Measurements from ENCODE around the gene CLSTN2.

Gene CLSTN2

GRCh38 chr3:140602781-140603180 is 667.8 kb downstream of the CLSTN2 start:
- no peak overlapping the region for H2AFZ ChIP-seq (ENCODE audit: insufficient read depth, low read length, poor library complexity)
- no peak overlapping the region for H3K4me2 ChIP-seq (ENCODE audit: low read length)
- no CpG with 5 or more reads among the region's 2 CpGs for WGBS (ENCODE audit: extremely low coverage, insufficient coverage, insufficient read length)
- H4K8ac ChIP-seq (ENCODE audit: low read depth, low read length): no peak overlapping the region
- no peak overlapping the region for H3K18ac ChIP-seq (ENCODE audit: low read length)
- H4K91ac ChIP-seq (ENCODE audit: low read depth, low read length): no peak overlapping the region
- DNase-seq: no peak
- peaks cover 1% of the 10 kb centered on the region for H3K9me3 ChIP-seq (ENCODE audit: insufficient read depth, low read depth, low read length)
- no peak overlapping the region for H3K23ac ChIP-seq (ENCODE audit: low read length)
- no peak overlapping the region for H2AK5ac ChIP-seq (ENCODE audit: low read length)
- no peak overlapping the region for H3K4me3 ChIP-seq (ENCODE audit: low read depth, low read length)
- no peak overlapping the region for H3K27ac ChIP-seq (ENCODE audit: low read depth, low read length)
- no peak overlapping the region for H3K4ac ChIP-seq (ENCODE audit: low read depth, low read length)
- H3K4me1 ChIP-seq (ENCODE audit: control insufficient read depth in 1 of 2, insufficient read depth in 2 of 2, low read length in 2 of 2): no peaks in the 10 kb centered on the region
- H3K79me1 ChIP-seq (ENCODE audit: low read length): no peaks in the 10 kb centered on the region
- H2BK12ac ChIP-seq (ENCODE audit: low read length): no peak overlapping the region
- H4K12ac ChIP-seq (ENCODE audit: low read depth, low read length): no peak overlapping the region
- H3K14ac ChIP-seq (ENCODE audit: low read length): no peak overlapping the region
- H3K36me3 ChIP-seq (ENCODE audit: control insufficient read depth in 1 of 2, insufficient read depth in 2 of 2, low read length in 2 of 2): no peaks in the 10 kb centered on the region
- H2BK120ac ChIP-seq (ENCODE audit: insufficient read depth, low read length, poor library complexity): no peak overlapping the region
- H3K9ac ChIP-seq (ENCODE audit: low read length): no peak overlapping the region
- no peak overlapping the region for H2BK5ac ChIP-seq (ENCODE audit: low read depth, low read length, poor library complexity)
- no peaks in the 10 kb centered on the region for H3K27me3 ChIP-seq (ENCODE audit: insufficient read depth, low read length)
- no peaks in the 10 kb centered on the region for H3K79me2 ChIP-seq (ENCODE audit: control insufficient read depth, insufficient read depth, low read length, poor library complexity)

GRCh38 chr3:140603766-140604165 is 668.8 kb downstream of the CLSTN2 start:
- no peak overlapping the region for H4K91ac ChIP-seq (ENCODE audit: low read depth, low read length)
- peaks cover 1% of the 10 kb centered on the region for H3K9me3 ChIP-seq (ENCODE audit: insufficient read depth, low read depth, low read length)
- no peak overlapping the region for H3K23ac ChIP-seq (ENCODE audit: low read length)
- no peak overlapping the region for H3K18ac ChIP-seq (ENCODE audit: low read length)
- no peaks in the 10 kb centered on the region for H3K79me2 ChIP-seq (ENCODE audit: control insufficient read depth, insufficient read depth, low read length, poor library complexity)
- no peaks in the 10 kb centered on the region for H3K4me1 ChIP-seq (ENCODE audit: control insufficient read depth in 1 of 2, insufficient read depth in 2 of 2, low read length in 2 of 2)
- H3K4me2 ChIP-seq (ENCODE audit: low read length): no peak overlapping the region
- no peaks in the 10 kb centered on the region for H3K27me3 ChIP-seq (ENCODE audit: insufficient read depth, low read length)
- no CpG with 5 or more reads among the region's 3 CpGs for WGBS (ENCODE audit: extremely low coverage, insufficient coverage, insufficient read length)
- no peak overlapping the region for H2BK120ac ChIP-seq (ENCODE audit: insufficient read depth, low read length, poor library complexity)
- H3K36me3 ChIP-seq (ENCODE audit: control insufficient read depth in 1 of 2, insufficient read depth in 2 of 2, low read length in 2 of 2): no peaks in the 10 kb centered on the region
- H2AFZ ChIP-seq (ENCODE audit: insufficient read depth, low read length, poor library complexity): no peak overlapping the region
- no peak overlapping the region for H2BK5ac ChIP-seq (ENCODE audit: low read depth, low read length, poor library complexity)
- no peak overlapping the region for H4K8ac ChIP-seq (ENCODE audit: low read depth, low read length)
- H3K27ac ChIP-seq (ENCODE audit: low read depth, low read length): no peak overlapping the region
- H3K79me1 ChIP-seq (ENCODE audit: low read length): no peaks in the 10 kb centered on the region
- H3K14ac ChIP-seq (ENCODE audit: low read length): no peak overlapping the region
- H2AK5ac ChIP-seq (ENCODE audit: low read length): no peak overlapping the region
- H2BK12ac ChIP-seq (ENCODE audit: low read length): no peak overlapping the region
- H3K4ac ChIP-seq (ENCODE audit: low read depth, low read length): no peak overlapping the region
- H4K12ac ChIP-seq (ENCODE audit: low read depth, low read length): no peak overlapping the region
- DNase-seq: no peak
- H3K9ac ChIP-seq (ENCODE audit: low read length): no peak overlapping the region
- H3K4me3 ChIP-seq (ENCODE audit: low read depth, low read length): no peak overlapping the region

GRCh38 chr3:140610544-140610943 is 675.6 kb downstream of the CLSTN2 start:
- Histone ChIP-seq H2AK5ac (ENCODE audit: low read length) (no peak overlapping the region), H2BK5ac (ENCODE audit: low read depth, low read length, poor library complexity) (no peak overlapping the region), H3K4me3 (ENCODE audit: low read depth, low read length) (no peak overlapping the region), H4K91ac (ENCODE audit: low read depth, low read length) (no peak overlapping the region), H3K23ac (ENCODE audit: low read length) (no peak overlapping the region), H2BK120ac (ENCODE audit: insufficient read depth, low read length, poor library complexity) (no peak overlapping the region), H3K9ac (ENCODE audit: low read length) (no peak overlapping the region), H2BK12ac (ENCODE audit: low read length) (no peak overlapping the region), H3K27me3 (ENCODE audit: insufficient read depth, low read length) (no peaks in the 10 kb centered on the region), H3K4me1 (ENCODE audit: control insufficient read depth in 1 of 2, insufficient read depth in 2 of 2, low read length in 2 of 2) (peaks cover 0 to 4% of the 10 kb centered on the region in 2 experiments), H3K36me3 (ENCODE audit: control insufficient read depth in 1 of 2, insufficient read depth in 2 of 2, low read length in 2 of 2) (no peaks in the 10 kb centered on the region), H2AFZ (ENCODE audit: insufficient read depth, low read length, poor library complexity) (no peak overlapping the region), H3K4ac (ENCODE audit: low read depth, low read length) (no peak overlapping the region), H3K79me2 (ENCODE audit: control insufficient read depth, insufficient read depth, low read length, poor library complexity) (no peaks in the 10 kb centered on the region), H3K18ac (ENCODE audit: low read length) (no peak overlapping the region), H4K8ac (ENCODE audit: low read depth, low read length) (no peak overlapping the region), H3K9me3 (ENCODE audit: insufficient read depth, low read depth, low read length) (peaks cover 1% of the 10 kb centered on the region), H3K27ac (ENCODE audit: low read depth, low read length) (no peak overlapping the region), H3K79me1 (ENCODE audit: low read length) (no peaks in the 10 kb centered on the region), H4K12ac (ENCODE audit: low read depth, low read length) (no peak overlapping the region), H3K4me2 (ENCODE audit: low read length) (no peak overlapping the region), H3K14ac (ENCODE audit: low read length) (no peak overlapping the region)
- no peak for DNase-seq
- WGBS (ENCODE audit: extremely low coverage, insufficient coverage, insufficient read length): no CpG with 5 or more reads among the region's 3 CpGs

GRCh38 chr3:140614001-140614400 is 679.0 kb downstream of the CLSTN2 start:
- Histone ChIP-seq H3K79me1 (ENCODE audit: low read length) (no peaks in the 10 kb centered on the region), H4K91ac (ENCODE audit: low read depth, low read length) (no peak overlapping the region), H2AFZ (ENCODE audit: insufficient read depth, low read length, poor library complexity) (no peak overlapping the region), H3K27me3 (ENCODE audit: insufficient read depth, low read length) (no peaks in the 10 kb centered on the region), H2BK5ac (ENCODE audit: low read depth, low read length, poor library complexity) (no peak overlapping the region), H3K18ac (ENCODE audit: low read length) (no peak overlapping the region), H3K27ac (ENCODE audit: low read depth, low read length) (no peak overlapping the region), H3K4me2 (ENCODE audit: low read length) (no peak overlapping the region), H2AK5ac (ENCODE audit: low read length) (no peak overlapping the region), H3K4me1 (ENCODE audit: control insufficient read depth in 1 of 2, insufficient read depth in 2 of 2, low read length in 2 of 2) (peaks cover 0 to 4% of the 10 kb centered on the region in 2 experiments), H3K79me2 (ENCODE audit: control insufficient read depth, insufficient read depth, low read length, poor library complexity) (no peaks in the 10 kb centered on the region), H4K8ac (ENCODE audit: low read depth, low read length) (no peak overlapping the region), H2BK12ac (ENCODE audit: low read length) (no peak overlapping the region), H3K4me3 (ENCODE audit: low read depth, low read length) (no peak overlapping the region), H3K9ac (ENCODE audit: low read length) (no peak overlapping the region), H3K14ac (ENCODE audit: low read length) (no peak overlapping the region), H3K36me3 (ENCODE audit: control insufficient read depth in 1 of 2, insufficient read depth in 2 of 2, low read length in 2 of 2) (no peaks in the 10 kb centered on the region), H3K9me3 (ENCODE audit: insufficient read depth, low read depth, low read length) (no peaks in the 10 kb centered on the region), H3K4ac (ENCODE audit: low read depth, low read length) (no peak overlapping the region), H3K23ac (ENCODE audit: low read length) (no peak overlapping the region), H2BK120ac (ENCODE audit: insufficient read depth, low read length, poor library complexity) (no peak overlapping the region), H4K12ac (ENCODE audit: low read depth, low read length) (no peak overlapping the region)
- DNase-seq: no peak
- no CpG with 5 or more reads among the region's 1 CpG for WGBS (ENCODE audit: extremely low coverage, insufficient coverage, insufficient read length)
